COR-L47 (cell line): ENCODE results near the gene SPACDR.
A peak's percentile ranks its signal among the peaks of the same experiment; 100 is the strongest.

ENCODE experiments used
- DNase-seq: peaks from one replicate; lab custom pipeline; 2025; lab: John Stamatoyannopoulos, UW

The SPACDR gene

GRCh38 chr7:100413346-100413745 lies 50.7 kb downstream of the SPACDR start:
- DNase-seq: no peak

DNA sequence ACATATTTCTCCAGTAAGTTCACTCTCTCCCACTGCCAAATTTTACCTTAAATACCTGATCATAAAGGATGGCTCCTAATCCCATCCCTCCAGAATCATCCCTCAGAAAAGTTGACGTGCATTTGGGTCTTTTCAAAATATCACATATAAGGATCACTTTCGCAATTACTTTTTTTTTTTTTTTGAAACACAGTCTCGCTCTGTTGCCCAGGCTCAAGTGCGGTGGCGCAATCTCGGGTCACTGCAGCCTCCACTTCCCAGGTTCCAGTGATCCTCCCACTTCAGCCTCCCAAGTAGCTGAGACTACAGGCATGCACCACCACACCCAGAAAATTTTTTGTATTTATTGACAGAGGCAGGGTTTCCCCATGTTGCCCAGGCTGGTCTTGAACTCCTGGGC lies 53.0 kb downstream of the SPACDR start:
- no peak for DNase-seq

GRCh38 chr7:100407285-100408180 lies 56.5 kb downstream of the SPACDR start:
- DNase-seq: peak; percentile 28

DNA sequence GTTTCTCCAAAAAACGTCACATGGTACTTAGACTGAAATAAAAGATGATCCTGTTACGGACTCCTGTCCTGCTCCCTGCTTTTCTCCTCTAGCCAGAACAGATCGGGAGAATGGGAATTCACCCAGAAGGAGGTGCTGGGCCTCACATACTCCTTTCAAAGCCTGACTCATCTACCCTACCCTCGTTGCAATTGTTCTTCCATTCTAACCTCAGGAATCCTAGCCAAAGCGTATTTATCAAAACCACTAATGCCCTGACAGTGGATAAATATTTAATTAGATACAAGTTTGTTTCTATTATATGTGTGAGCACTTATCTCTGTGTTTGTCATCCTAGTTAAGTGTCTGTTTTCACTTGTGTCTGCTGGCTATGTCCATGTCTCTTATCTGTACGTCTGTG lies 57.3 kb downstream of the SPACDR start:
- no peak for DNase-seq
